Panc1 (cell line): ENCODE results near the gene BTBD1.

ENCODE experiments used
- CTCF ChIP-seq: fragments of 450-650 bp; IDR thresholded peaks from 2 replicates; pipeline ENCODE4 v1.5.1; 2017; ENCODE audit warnings: mild to moderate bottlenecking
- TCF7L2 ChIP-seq: IDR thresholded peaks from 2 replicates; pipeline ENCODE4 v1.6.1; 2011; ENCODE audit warnings: mild to moderate bottlenecking, low read depth, low read length, inconsistent platforms

DNA sequence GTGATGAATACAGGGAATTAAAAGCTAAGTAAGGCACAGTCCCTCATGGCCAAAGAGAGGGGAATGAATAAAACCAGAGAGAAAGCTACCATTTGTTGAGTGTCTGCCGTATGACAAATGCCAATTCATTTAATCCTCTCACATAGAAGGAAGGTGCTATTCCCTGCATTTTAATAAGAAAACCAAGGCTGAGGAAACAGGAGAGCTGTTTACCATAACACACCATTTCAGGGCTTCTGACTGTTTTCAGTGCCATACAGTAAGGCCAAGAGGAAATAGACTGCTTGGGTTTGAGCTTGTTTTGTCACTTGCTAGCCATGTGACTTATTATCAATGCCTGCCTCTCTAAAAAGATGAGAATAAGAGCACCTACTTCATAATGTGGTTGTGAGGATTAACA is 10.1 kb downstream of the BTBD1 start:
- TF ChIP-seq TCF7L2 = no peak
- no peak for TF ChIP-seq CTCF
